Liver (tissue), 9 donors: ENCODE measurements around the gene LAG3. TPM values are rescaled to one million over a fixed set of nuclear protein-coding genes. Genes with fewer than 3 reads are reported as not detected.

Source experiments
- DNase-seq: peaks from one replicate; pipeline ENCODE4 v3.0.0-alpha.2; 2017; ENCODE audit warnings: low spot score
- H3K27ac ChIP-seq, 2 donors: one replicate each; pipeline ENCODE4 v1.7.0; 2013; ENCODE audit warnings: inconsistent platforms in 2 of 2, low read length in 2 of 2, control low read depth in 1 of 2, low read depth in 1 of 2, mild to moderate bottlenecking in 1 of 2
- H3K27me3 ChIP-seq, 4 donors: one replicate each; pipeline versions ENCODE4 v1.6.1 to v1.7.0; 2013; ENCODE audit warnings: low read length in 3 of 4, inconsistent platforms in 1 of 4, mild to moderate bottlenecking in 1 of 4, moderate library complexity in 1 of 4; ENCODE audit not compliant: control insufficient read depth in 4 of 4, insufficient read depth in 4 of 4
- H3K36me3 ChIP-seq, 4 donors: one replicate each; pipeline versions ENCODE4 v1.6.1 to v1.7.0; 2013; ENCODE audit warnings: low read length in 3 of 4, mild to moderate bottlenecking in 3 of 4, low read depth in 1 of 4, moderate library complexity in 1 of 4; ENCODE audit not compliant: control insufficient read depth in 4 of 4, insufficient read depth in 3 of 4
- H3K4me1 ChIP-seq, 4 donors: one replicate each; pipeline versions ENCODE4 v1.6.1 to v1.7.0; 2013; ENCODE audit warnings: low read length in 3 of 4, mild to moderate bottlenecking in 3 of 4, moderate library complexity in 1 of 4; ENCODE audit not compliant: control insufficient read depth in 4 of 4, insufficient read depth in 4 of 4
- H3K4me3 ChIP-seq, 3 donors: one replicate each; pipeline versions ENCODE4 v1.6.1 to v1.7.0; 2013; ENCODE audit warnings: low read length in 3 of 3, control low read depth in 1 of 3, low read depth in 1 of 3, mild to moderate bottlenecking in 1 of 3
- H3K9ac ChIP-seq, 2 donors: one replicate each; pipeline ENCODE4 v1.7.0; 2013; ENCODE audit warnings: low read length in 2 of 2, mild to moderate bottlenecking in 2 of 2, moderate library complexity in 2 of 2, control low read depth in 1 of 2, low read depth in 1 of 2
- H3K9me3 ChIP-seq, 4 donors: one replicate each; pipeline versions ENCODE4 v1.6.1 to v1.7.0; 2013; ENCODE audit warnings: low read length in 3 of 4; ENCODE audit not compliant: control insufficient read depth in 4 of 4
- EGR1 ChIP-seq, 2 donors: IDR thresholded peaks; 2 replicates each; pipeline ENCODE4 v1.6.1; 2016 to 2018; ENCODE audit warnings: antibody characterized with exemption in 2 of 2, low read depth in 2 of 2
- FOXA1 ChIP-seq: IDR thresholded peaks from 2 replicates; pipeline ENCODE4 v1.6.1; 2016; ENCODE audit warnings: antibody characterized with exemption
- FOXA2 ChIP-seq: IDR thresholded peaks from 2 replicates; pipeline ENCODE4 v1.6.1; 2016; ENCODE audit warnings: antibody characterized with exemption
- GABPA ChIP-seq, 2 donors: IDR thresholded peaks in 1 of 2; conservative IDR thresholded peaks in 1 of 2; 2 replicates each; pipeline ENCODE4 v1.6.1; 2016; ENCODE audit warnings: antibody characterized with exemption in 2 of 2, mild to moderate bottlenecking in 1 of 2, moderate library complexity in 1 of 2
- HNF4A ChIP-seq, 2 donors: conservative IDR thresholded peaks; 2 replicates each; pipeline ENCODE4 v1.6.1; 2016; ENCODE audit warnings: antibody characterized with exemption in 2 of 2, mild to moderate bottlenecking in 2 of 2
- HNF4G ChIP-seq: IDR thresholded peaks from 2 replicates; pipeline ENCODE4 v1.6.1; 2016; ENCODE audit warnings: antibody characterized with exemption
- JUND ChIP-seq, 2 donors: IDR thresholded peaks; 2 replicates each; pipeline ENCODE4 v1.6.1; 2016; ENCODE audit warnings: antibody characterized with exemption in 2 of 2
- NR2F2 ChIP-seq: IDR thresholded peaks from 2 replicates; pipeline ENCODE4 v1.6.1; 2016; ENCODE audit warnings: antibody characterized with exemption
- RAD21 ChIP-seq, 2 donors: IDR thresholded peaks; 2 replicates each; pipeline ENCODE4 v1.6.1; 2016; ENCODE audit warnings: antibody characterized with exemption in 2 of 2, mild to moderate bottlenecking in 2 of 2
- RXRA ChIP-seq, 2 donors: IDR thresholded peaks; 2 replicates each; pipeline ENCODE4 v1.6.1; 2017 to 2018; ENCODE audit warnings: antibody characterized with exemption in 2 of 2, mild to moderate bottlenecking in 1 of 2
- SP1 ChIP-seq: IDR thresholded peaks from 2 replicates; pipeline ENCODE4 v1.6.1; 2018; ENCODE audit warnings: antibody characterized with exemption, mild to moderate bottlenecking
- TAF1 ChIP-seq: conservative IDR thresholded peaks from 2 replicates; pipeline ENCODE4 v1.6.1; 2016; ENCODE audit warnings: antibody characterized with exemption, mild to moderate bottlenecking
- YY1 ChIP-seq: IDR thresholded peaks from 2 replicates; pipeline ENCODE4 v1.6.1; 2016; ENCODE audit warnings: antibody characterized with exemption, mild to moderate bottlenecking
- WGBS: extraction: QIAGEN DNeasy Blood & Tissue Kit; methylation state at CpG from one replicate; pipeline ENCODE4 v1.1.7; 2013; 5-methylcytosine and 5-hydroxymethylcytosine counted together
- polyA plus RNA-seq, 2 donors: library from polyadenylated mRNA; stranded (reverse) in 1 of 2; unstranded in 1 of 2; fragments of 200-250 nt in 1 of 2; fragments of >200 nt in 1 of 2; fragmentation: Nextera tagmentation in 1 of 2; extraction: Ambion mirVana in 1 of 2; gene quantifications; one replicate each; pipeline versions ENCODE4 v1.2.1 to v1.2.3, GENCODE V29; 2013 to 2015
- total RNA-seq, 2 donors: library from RNA; depleted of rRNA; stranded (reverse); fragments of >200 nt; gene quantifications; one replicate each; pipeline ENCODE4 v1.2.3, GENCODE V29; 2014
- TF ChIP-seq, protein P1 (sequence below): IDR thresholded peaks from 2 replicates; pipeline ENCODE4 v1.6.1; 2016; ENCODE audit warnings: antibody characterized with exemption
- TF ChIP-seq, protein P2 (sequence below): fragments of 150-350 bp; IDR thresholded peaks from 2 replicates; pipeline ENCODE4 v1.5.1; 2017; ENCODE audit warnings: improper control_type of control experiment, low read depth, low read length; ENCODE audit not compliant: missing input control
- TF ChIP-seq, protein P3 (sequence below): IDR thresholded peaks from 2 replicates; pipeline ENCODE4 v1.6.1; 2016; ENCODE audit warnings: antibody characterized with exemption
- TF ChIP-seq, protein P4 (sequence below): IDR thresholded peaks from 2 replicates; pipeline ENCODE4 v1.6.1; 2016; ENCODE audit warnings: antibody characterized with exemption, mild to moderate bottlenecking
- TF ChIP-seq, protein P5 (sequence below): IDR thresholded peaks from 2 replicates; pipeline ENCODE4 v1.6.1; 2016; ENCODE audit warnings: antibody characterized with exemption
- donor health status: healthy.
- donor health status: healthy.
- donor health status: healthy.
- donor health status: healthy.
- donor health status: healthy.

Gene LAG3
- total and polyA plus RNA-seq, 4 donors = 0.14 to 1.2 (median 0.47) TPM

DNA sequence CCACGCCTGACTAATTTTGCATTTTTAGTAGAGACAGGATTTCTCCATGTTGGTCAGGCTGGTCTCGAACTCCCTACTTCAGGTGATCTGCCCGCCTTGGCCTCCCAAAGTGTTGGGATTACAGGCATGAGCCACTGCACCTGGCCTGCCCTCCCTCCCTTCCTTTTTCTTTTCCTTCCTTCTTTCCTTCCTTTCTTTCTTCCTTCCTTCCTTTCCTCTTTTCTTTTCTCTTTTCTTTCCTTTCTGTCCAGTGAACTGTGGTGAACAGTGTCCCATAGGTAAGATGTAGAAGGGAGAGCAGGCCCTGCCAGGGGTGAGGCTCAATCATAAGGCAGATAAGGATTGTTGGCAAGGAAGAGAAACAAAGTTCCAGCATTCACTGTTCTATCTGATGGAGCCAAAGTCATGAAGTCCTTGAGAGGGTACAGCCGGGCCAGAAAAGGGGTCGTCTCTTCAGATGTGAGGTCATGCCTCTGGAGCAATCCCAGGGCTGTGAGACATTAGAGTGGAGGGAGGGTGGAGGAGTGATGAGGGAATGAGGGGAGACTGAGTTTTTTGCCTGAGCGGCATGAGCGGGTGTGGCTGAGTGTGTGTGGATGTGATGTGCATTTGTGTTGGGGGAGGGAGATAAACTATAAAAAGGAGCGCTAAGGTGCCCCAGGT lies 15.2 kb upstream of the LAG3 start (continued):
- TF ChIP-seq HNF4A (conservative IDR thresholded peaks at IDR 0.05) = no peak

DNA sequence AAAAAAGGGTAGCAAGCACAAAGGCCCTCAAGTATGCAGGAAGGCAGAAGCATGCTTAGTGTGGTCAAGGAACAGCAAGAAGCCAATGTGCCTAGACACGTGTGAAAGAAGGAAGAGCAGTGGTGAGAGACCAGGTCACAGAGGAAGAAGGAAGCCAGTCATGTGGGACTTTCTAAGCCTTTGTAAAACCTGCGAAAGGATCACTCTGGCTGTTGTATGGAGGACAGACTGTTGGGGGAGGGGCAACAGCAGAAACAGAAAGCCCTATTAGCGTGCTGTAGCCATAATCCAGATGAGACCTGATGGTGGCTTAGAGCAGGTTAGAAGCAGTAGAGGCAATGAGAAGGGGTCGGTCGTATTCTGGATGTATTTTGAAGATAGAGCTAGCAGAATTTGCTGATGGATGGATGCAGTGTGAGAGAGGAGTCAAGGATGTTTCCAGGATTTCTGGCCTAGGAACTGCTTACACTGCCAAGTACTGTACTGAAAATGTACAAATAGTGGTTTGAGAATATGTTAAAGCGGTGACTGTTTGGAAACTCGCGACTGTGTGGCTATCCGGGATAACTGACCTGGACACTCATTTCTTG lies 13.7 kb upstream of the LAG3 start:
- no peaks in the 10 kb centered on the region for H3K36me3 ChIP-seq
- WGBS = 90% methylated on average over 9 of the region's 9 CpGs
- peaks cover 0 to 34% (median 26%) of the 10 kb centered on the region in 4 donors for H3K4me1 ChIP-seq
- DNase-seq = no peak
- no peak overlapping the region for H3K4me3 ChIP-seq
- no peaks in the 10 kb centered on the region for H3K9me3 ChIP-seq
- no peak overlapping the region for H3K27ac ChIP-seq
- H3K27me3 ChIP-seq = no peaks in the 10 kb centered on the region
- TF ChIP-seq HNF4A (conservative IDR thresholded peaks at IDR 0.05) (no peak), YY1 (no peak), EGR1 (IDR thresholded peaks at IDR 0.05; ENCODE audit: low read depth in 2 of 2) (no peak), JUND (IDR thresholded peaks at IDR 0.05) (no peak), RXRA (IDR thresholded peaks at IDR 0.05) (no peak), NR2F2 (no peak), FOXA1 (no peak), GABPA (IDR thresholded peaks at IDR 0.05 in 1 of 2, conservative IDR thresholded peaks at IDR 0.05 in 1 of 2) (no peak), RAD21 (IDR thresholded peaks at IDR 0.05) (no peak), SP1 (no peak), FOXA2 (no peak), HNF4G (no peak), TAF1 (no peak)
- TF ChIP-seq, protein P1, sequence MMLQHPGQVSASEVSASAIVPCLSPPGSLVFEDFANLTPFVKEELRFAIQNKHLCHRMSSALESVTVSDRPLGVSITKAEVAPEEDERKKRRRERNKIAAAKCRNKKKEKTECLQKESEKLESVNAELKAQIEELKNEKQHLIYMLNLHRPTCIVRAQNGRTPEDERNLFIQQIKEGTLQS = no peak
- TF ChIP-seq, protein P2, sequence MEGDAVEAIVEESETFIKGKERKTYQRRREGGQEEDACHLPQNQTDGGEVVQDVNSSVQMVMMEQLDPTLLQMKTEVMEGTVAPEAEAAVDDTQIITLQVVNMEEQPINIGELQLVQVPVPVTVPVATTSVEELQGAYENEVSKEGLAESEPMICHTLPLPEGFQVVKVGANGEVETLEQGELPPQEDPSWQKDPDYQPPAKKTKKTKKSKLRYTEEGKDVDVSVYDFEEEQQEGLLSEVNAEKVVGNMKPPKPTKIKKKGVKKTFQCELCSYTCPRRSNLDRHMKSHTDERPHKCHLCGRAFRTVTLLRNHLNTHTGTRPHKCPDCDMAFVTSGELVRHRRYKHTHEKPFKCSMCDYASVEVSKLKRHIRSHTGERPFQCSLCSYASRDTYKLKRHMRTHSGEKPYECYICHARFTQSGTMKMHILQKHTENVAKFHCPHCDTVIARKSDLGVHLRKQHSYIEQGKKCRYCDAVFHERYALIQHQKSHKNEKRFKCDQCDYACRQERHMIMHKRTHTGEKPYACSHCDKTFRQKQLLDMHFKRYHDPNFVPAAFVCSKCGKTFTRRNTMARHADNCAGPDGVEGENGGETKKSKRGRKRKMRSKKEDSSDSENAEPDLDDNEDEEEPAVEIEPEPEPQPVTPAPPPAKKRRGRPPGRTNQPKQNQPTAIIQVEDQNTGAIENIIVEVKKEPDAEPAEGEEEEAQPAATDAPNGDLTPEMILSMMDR = no peak
- TF ChIP-seq, protein P3, sequence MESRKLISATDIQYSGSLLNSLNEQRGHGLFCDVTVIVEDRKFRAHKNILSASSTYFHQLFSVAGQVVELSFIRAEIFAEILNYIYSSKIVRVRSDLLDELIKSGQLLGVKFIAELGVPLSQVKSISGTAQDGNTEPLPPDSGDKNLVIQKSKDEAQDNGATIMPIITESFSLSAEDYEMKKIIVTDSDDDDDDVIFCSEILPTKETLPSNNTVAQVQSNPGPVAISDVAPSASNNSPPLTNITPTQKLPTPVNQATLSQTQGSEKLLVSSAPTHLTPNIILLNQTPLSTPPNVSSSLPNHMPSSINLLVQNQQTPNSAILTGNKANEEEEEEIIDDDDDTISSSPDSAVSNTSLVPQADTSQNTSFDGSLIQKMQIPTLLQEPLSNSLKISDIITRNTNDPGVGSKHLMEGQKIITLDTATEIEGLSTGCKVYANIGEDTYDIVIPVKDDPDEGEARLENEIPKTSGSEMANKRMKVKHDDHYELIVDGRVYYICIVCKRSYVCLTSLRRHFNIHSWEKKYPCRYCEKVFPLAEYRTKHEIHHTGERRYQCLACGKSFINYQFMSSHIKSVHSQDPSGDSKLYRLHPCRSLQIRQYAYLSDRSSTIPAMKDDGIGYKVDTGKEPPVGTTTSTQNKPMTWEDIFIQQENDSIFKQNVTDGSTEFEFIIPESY = no peak
- TF ChIP-seq, protein P4, sequence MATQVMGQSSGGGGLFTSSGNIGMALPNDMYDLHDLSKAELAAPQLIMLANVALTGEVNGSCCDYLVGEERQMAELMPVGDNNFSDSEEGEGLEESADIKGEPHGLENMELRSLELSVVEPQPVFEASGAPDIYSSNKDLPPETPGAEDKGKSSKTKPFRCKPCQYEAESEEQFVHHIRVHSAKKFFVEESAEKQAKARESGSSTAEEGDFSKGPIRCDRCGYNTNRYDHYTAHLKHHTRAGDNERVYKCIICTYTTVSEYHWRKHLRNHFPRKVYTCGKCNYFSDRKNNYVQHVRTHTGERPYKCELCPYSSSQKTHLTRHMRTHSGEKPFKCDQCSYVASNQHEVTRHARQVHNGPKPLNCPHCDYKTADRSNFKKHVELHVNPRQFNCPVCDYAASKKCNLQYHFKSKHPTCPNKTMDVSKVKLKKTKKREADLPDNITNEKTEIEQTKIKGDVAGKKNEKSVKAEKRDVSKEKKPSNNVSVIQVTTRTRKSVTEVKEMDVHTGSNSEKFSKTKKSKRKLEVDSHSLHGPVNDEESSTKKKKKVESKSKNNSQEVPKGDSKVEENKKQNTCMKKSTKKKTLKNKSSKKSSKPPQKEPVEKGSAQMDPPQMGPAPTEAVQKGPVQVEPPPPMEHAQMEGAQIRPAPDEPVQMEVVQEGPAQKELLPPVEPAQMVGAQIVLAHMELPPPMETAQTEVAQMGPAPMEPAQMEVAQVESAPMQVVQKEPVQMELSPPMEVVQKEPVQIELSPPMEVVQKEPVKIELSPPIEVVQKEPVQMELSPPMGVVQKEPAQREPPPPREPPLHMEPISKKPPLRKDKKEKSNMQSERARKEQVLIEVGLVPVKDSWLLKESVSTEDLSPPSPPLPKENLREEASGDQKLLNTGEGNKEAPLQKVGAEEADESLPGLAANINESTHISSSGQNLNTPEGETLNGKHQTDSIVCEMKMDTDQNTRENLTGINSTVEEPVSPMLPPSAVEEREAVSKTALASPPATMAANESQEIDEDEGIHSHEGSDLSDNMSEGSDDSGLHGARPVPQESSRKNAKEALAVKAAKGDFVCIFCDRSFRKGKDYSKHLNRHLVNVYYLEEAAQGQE = no peak
- TF ChIP-seq, protein P5, sequence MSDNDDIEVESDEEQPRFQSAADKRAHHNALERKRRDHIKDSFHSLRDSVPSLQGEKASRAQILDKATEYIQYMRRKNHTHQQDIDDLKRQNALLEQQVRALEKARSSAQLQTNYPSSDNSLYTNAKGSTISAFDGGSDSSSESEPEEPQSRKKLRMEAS = no peak
- no peak overlapping the region for H3K9ac ChIP-seq
